Embryonic facial prominence (tissue), 1 donor: ENCODE results near the gene ITGA6.
"Not testable (repeated sequence)": the region's sequence is repeated elsewhere in the genome, so short reads cannot be mapped to it uniquely, and the experiment has no call there.

Experiments
- DNase-seq: peaks from one replicate; pipeline ENCODE4 v3.0.0-alpha.2; 2016; ENCODE audit errors: extremely low spot score

ITGA6 gene

DNA sequence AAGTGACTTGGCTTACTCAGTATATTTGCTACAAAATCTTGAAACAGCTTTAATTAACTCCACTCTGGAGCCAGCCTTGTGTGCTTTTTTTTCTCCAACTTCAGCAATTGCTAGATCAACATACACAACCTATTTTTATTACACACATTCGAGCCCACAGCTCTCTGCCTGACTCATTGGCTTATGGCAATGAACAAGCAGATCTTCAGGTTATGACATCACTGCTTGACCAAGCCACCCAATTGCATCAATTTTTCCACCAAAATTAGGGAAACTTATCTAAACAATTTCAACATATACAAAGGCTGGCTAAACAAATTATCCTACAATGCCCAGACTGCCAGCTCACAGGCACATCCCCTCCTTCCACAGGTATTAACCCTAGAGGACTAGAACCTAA, 88.9 kb downstream of the ITGA6 start:
- no peak for DNase-seq

DNA sequence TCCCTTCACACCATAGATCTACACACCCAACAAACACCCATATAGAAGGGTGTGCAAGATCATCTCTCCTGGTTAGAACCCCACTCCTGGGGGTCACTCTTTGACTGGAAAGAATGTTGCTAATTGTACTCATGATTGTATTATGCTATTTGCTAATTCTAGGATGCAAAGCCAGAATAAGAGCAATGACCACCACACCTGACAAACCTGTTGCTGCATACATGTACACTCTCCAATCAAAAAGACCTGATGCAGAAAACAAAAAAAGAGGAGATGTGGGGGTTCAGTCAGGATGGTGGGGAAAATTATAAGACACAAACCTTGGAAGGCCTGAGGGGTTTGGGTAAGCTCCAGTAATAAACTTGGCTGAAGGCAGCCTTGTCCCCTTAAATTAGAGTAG, 91.6 kb downstream of the ITGA6 start:
- no peak for DNase-seq

DNA sequence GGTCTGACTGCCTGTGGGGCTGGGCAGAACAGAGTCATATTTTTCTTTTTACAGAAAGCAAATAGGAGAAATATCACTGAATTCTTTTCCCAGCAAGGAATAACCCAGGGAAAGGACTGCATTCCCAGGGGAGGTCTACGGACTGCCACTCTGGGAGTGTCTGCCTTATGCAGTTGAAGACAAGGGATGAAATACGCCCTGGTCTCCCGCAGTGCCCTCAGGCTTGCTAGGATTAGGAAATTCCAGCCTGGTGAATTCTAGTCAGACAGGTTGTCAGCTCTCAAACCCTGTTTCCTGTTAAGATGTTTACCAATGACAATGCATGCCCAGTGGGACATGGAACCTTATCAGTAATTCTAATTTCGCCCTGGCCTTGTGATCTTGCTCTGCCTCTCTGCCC, 98.2 kb downstream of the ITGA6 start:
- DNase-seq: no peak

DNA sequence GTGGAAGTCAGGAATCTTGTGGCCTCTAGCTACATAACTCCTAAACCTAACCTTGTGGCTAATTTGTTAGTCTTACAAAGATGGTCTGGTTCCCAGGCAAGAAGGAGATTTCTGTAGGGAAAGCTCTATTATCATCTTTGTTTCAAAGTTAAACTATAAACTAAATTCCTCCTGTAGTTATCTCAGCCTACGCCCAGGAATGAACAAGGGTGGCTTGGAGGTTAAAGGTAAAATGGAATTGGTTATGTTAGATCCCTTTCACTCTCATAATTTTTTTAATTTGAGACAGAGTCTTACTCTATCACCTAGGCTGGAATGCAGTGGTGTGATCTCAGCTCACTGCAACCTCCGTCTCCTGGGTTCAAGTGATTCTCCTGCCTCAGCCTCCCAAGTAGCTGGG, 103.9 kb downstream of the ITGA6 start:
- no peak for DNase-seq

DNA sequence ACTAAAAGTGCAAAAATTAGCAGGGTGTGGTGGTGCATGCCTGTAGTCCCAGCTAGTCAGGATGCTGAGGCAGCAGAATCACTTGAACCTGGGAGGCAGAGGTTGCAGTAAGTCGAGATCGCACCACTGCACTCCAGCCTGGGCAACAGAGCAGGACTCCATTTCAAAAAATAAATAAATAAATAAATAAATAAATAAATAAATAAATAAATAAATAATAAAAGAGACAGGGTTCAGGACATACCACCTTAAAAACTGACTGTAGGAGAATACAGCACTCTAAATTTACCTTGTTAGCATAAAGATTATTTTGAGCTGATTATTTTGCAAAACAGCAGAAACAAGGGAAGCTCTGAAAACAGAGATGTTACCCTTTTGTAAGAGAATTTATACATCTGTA, 105.1 kb downstream of the ITGA6 start:
- not testable (repeated sequence) for DNase-seq

DNA sequence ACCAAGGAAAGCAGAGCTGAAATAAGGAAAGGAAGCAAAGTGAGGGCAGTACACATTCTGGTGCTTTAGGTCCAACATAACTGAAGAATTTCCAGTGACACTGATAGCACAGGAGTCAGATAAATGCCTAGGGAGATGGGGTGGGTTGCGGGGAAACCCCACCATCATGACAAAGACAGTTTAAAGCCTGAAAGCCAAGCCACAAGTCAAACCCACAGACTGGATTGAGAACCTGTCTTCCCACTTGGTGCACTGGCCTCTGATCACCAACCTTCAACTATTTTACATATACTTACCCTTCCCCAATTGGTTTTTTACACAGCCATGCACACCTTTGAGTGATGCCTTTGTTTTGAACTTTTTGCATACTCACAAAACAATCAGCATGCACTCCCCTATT, 106.3 kb downstream of the ITGA6 start:
- no peak for DNase-seq

DNA sequence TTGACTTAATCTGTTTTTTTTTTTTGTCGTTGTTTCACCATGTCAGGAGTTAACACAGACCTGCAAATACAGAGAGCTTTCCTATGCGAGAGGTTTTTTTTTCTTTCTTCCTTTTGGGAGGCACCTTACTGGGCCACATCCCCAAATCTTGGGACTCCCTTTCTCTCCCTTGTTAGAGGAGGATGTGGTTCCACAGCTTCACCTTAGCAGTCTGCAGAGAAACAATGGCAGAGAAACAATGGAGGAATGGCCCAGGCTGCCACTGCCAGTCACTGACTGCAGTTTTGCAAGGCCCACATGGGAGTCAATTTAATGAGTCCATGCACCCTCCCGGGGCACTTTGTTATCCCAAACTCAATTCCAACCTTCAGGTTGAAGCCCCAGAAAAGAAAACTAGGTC, 107.7 kb downstream of the ITGA6 start:
- DNase-seq: no peak

DNA sequence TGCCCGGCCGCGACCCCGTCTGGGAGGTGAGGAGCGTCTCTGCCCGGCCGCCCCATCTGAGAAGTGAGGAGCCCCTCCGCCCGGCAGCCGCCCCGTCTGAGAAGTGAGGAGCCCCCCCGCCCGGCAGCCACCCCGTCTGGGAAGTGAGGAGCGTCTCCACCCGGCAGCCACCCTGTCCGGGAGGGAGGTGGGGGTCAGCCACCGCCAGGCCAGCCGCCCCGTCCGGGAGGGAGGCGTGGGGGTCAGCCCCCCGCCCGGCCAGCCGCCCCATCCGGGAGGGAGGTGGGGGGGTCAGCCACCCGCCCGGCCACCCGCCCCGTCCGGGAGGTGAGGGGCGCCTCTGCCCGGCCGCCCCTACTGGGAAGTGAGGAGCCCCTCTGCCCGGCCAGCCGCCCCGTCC, 110.5 kb downstream of the ITGA6 start:
- not testable (repeated sequence) for DNase-seq

DNA sequence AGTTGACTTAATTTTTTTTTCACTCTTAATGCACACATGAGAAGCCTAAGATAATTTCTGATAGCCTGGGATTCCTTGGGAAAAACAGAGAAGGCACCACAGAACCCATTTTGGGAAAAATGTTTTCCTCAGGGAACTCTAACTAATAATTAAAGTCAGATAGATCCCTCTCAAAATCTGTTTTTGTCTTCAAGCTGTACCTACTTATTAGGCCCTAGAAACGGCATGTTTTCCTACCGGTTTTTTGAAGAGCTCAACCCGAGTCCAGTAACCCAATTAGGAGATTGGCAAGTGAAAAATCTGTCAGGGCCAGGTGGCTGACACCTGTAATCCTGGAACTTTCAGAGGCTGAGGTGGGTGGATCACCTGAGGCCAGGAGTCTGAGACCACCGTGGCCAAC, 112.4 kb downstream of the ITGA6 start:
- DNase-seq: no peak

DNA sequence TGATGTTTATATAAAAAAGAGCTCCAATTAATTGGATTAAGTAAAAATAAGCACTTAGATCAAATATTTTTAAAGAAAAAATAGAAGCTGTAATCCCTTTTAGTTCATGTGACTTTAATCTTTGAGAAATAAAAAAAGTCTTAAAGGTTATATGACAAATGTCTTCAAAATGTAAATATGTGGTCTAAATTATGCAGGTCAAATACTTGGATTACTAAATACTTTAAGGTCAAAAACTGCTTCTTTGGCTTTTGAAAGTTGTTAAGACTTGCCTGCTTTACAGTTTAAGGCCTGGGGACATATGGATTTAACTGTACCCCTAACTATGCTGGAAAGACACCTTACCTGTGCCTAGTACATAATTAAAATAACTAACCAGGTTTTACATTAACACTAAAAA, 113.0 kb downstream of the ITGA6 start:
- no peak for DNase-seq

DNA sequence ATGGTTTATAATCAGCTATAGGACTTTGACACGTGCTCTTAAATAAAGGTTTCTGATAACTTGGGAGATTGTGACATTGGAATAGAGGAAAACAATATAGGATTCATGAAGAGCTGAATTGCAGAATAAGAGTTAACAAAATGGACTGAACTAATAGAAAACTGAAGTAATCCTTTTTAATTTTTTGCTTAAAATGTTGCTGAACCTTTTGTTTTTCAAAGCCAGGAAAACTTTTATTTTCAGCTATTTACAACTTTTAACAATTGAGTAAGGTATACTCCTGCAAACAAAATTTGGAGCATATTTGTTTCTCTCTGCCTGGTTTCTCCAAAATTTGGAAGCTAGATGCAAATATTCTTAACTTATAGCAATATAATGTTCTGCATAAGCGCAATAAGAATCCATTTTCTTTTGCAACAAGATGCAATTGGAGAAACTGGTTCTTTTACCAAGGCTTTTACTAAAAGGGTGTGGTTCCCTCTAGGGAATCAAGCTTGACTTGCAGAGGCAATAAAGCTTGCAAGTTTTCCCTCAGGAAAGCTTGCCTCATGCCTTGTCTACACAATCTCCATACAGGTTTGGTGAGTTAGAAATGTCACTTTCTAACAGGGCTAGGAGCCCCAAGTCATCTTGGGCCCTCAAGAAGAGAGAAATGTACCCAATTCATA, 118.2 kb downstream of the ITGA6 start:
- no peak for DNase-seq

DNA sequence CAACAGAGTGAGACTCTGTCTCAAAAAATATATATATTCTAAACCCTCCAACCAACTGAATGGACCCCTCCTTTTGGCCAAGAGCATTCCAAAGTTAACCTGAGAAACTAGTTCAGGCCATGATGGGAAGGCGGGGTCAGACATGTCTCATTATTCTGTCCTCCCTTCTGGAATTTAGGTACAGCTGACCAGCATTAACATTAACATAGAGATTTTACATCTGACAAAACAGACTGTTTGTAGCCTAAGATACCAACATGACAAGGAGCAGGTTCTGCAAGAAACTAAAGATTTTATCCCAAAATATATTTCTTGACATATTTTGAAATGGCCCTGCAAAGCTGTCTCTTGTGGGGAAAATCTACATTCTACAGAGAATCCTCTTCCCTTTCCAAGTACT, 121.7 kb downstream of the ITGA6 start:
- no peak for DNase-seq

DNA sequence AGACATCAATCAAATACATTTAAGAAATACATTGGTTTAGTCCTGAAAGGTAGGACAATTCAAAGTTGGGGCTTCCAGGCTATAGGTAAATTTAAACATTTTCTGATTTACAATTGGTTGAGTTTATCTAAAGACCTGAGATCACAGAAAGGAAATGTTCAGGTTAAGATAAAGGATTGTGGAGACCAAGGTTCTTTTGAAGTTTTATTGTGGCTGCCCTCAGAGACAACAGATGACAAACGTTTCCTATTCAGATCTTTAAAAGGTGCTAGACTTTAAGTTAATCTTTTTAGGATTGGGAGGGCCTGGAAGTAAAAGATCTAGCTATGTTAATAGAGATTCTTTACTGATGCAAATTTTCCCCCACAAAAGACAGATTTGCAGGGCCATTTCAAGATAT, 122.4 kb downstream of the ITGA6 start:
- not testable (repeated sequence) for DNase-seq

DNA sequence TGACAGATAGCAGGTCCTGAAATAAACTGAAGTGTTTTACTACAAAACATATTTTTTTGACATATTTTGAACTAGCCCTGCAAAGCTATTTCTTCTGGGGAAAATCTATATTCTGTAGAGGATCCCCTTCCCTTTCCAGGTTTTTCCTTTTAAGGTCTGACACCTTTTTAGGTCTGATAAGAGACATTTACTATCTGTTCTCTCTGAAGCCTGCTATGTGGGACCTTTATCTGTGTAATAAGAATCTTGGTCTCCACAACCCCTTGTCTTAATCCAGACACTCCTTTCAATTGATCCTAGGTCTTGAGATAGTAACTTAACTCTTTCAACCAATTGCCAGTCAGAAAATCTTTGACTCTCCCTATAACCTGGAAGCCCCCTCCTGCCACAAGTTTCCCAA, 123.0 kb downstream of the ITGA6 start:
- no peak for DNase-seq

DNA sequence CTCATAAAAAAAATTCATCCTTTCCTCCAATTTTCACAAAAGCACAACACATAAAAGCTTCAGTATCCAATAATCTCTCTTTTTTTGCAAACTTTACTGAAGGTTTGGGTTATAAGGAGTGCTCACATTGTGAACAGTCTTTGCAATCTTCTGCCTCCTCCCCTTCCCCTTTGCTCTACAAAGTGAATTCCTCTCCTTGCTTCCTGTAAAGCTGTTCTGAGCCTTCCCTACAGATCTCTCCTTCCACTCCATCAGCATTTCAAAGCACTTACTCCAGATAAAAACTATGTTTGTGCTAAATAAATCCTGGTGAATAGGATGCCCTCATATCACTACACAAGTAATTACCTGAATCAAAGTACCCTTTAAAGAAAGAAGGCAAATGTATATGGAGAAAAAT, 123.9 kb downstream of the ITGA6 start:
- DNase-seq: no peak

DNA sequence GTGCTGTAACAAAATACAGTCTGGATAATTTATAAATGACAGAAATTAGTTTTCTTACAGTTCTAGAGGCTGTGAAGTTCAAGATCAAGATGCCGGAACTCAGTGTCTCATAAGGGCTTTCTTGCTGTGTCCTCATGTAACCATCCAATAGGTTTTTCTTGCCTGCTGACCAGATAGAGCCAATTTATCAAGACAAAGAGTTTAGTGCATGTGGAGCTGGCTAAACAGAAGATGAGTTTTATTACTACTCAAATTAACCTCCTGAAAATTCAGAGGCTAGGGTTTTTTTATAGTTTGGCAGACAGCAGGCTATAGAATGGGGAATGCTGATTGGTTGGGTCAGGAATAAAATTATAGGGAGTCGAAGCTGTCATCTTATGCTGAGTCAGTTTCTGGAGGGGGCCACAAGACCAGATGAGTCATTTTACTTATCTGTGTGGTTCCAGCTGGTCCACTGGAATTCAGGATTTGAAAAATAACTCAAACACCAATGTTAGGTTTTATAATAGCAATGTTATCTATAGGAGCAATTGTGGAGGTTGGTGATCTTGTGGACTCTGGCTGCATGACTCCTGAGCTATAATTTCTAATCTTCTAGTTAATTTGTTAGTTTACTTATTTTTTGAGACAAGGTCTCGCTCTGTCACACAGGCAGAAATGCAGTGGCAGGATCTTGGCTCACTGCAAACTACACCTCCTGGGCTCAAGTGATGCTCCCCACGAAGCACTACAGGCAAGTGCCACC, 125.3 kb downstream of the ITGA6 start:
- DNase-seq: no peak

DNA sequence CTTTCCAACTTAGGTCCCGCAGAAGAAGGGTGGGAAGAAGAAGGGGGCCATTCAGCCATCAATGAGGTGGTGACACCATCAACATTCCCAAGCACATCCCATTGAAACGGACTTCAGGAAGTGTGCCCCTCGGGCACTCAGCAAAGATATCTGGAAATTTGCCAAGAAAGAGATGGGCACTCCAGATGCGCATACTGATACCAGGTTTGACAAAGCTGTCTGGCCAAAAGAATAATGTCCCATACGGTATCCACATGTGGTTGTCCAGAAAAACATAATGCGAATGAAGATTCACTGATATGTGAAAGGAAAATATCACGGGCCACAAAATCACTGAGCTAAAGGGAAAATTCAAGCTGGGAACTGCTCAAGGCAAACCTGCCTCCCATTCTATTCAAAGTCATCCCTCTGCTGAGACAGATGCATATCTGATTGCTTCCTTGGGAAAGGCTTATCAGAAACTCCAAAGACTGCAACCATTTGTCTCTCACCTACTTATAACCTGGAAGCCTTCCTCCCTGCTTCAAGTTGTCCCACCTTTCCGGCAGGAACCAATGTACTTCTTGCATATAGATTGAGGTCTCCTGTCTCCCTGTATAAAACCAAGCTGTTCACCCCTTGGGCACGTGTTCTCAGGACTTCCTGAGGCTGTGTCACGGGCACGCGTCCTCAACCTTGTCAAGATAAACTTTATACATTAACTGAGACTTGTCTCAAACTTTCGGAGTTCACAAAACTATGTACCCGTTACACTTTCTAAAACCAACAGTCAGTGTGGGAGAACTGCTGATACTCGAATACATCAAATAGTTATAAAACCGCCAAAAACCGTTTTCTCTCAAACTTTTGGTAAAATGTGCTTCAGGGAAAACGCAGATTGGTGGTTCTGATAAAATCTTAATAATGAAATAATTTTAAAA, 127.2 kb downstream of the ITGA6 start:
- DNase-seq: no peak

DNA sequence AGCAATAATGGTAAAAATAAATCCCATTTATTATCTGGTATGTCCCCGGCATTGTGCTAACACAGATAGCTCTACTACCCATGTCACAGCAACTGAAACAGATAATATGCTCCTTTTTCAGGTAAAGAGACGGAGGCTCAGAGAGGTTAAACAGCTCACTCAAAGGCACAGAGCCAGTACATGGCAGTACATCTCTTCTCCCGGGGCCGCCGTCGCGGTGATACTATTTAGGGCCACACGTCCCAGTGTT, 127.8 kb downstream of the ITGA6 start:
- DNase-seq: no peak
